Activated CD8-positive, alpha-beta memory T cell treated with anti-CD3 and anti-CD28 coated beads for 24 hours (primary cell): ENCODE measurements around the gene VKORC1.

Experiments used
- DNase-seq: peaks from one replicate; pipeline ENCODE4 v3.0.0-alpha.2; 2020

VKORC1 gene

DNA sequence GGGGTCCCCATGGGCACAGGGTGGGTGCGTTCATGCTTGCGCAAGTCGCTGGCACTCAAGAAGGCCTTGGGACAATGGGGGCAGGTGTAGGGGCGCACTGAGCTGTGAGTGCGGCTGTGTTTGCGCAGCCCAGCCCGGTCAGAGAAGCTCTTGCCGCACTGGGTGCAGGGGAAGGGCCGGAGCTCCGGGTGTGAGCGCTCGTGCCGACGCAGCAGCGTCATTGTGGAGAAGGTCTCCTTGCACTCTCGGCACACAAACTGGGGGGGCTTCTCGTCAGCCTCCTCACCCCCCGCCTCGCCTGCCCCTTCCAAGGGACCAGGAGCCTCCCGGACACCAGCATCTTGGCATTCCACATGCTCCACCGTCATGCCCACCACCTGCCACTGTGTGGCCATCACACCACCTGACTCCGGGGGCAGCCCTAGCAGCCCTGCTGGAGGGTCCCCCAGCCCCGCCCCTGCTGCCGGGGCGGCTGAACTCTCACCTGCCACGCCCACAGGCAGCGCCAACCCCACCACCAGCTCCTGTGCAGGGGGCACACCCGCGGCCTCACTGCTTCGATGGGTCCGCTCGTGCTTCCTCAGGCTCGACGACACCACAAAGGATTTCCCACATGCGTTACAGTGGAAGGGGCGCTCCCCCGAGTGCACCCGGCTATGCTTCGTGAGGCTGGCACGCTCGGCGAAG lies 33.3 kb downstream of the VKORC1 start:
- no peak for DNase-seq

DNA sequence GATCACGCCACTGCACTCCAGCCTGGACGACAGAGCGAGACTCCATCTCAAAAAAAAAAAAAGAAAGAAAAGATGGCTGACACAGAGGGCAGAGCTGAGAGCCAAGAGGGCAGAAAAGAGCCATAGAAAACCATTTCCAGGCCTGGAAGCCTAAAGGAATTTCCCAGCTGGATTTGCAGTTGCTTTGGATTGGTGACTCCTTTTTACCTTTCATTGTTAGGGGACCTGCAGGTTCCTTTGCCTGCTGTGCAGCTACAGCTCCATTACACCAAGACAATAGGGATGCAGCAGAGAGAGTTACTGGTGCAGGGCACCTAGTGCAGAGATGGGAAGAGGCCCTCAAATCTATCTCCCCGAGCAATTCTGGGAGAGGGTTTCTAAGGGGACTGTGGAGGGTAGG lies 39.0 kb downstream of the VKORC1 start:
- DNase-seq = no peak

DNA sequence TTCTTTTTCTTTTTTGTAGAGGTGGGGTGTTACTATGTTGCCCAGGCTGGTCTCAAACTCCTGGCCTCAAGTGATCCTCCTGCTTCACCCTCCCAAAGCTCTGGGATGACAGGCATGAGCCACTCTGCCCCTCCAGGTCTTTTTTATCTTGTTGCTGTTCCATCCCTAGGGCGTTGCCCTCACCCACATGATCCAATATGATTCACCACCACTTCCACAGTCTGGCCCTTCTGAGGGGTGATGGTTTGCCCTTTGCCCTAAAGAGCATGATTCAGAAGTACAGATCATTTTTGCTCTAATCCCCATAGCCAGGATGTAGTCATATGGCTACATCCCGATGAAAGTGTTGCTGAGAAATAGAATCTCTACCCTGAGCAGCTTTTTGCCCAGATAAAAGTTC lies 42.5 kb downstream of the VKORC1 start:
- DNase-seq = no peak

DNA sequence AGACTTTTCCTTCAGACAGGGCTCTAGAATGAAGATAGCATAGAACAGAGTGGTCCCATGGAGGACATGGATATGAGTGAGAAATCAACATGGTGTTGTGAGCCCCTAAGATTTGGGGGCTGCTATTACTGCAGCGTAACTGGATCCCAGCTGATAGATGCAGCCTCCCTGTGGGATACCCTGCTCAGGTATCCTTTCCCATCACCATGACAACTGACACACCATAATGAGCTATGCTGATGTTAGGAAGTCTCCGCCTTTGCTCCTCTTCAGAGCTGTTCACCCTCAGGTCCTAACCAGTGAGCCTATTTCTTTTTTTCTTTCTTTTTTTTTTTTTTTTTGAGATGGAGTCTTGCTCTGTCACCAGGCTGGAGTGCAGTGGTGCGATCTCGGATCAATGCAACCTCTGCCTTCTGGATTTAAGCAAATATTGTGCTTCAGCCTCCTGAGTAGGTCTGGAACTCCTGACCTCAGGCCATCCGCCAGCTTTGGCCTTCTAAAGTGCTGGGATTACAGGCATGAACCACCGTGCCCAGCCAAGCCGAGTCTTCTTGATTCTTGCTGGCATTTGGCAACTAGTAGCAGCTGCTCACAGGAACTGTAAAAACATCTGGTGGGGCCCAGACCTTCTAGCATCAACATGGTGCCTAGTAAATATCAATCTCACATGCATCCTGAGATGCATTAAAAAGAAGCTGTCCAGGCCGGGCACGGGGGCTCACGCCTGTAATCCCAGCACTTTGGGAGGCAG lies 44.1 kb downstream of the VKORC1 start:
- no peak for DNase-seq

DNA sequence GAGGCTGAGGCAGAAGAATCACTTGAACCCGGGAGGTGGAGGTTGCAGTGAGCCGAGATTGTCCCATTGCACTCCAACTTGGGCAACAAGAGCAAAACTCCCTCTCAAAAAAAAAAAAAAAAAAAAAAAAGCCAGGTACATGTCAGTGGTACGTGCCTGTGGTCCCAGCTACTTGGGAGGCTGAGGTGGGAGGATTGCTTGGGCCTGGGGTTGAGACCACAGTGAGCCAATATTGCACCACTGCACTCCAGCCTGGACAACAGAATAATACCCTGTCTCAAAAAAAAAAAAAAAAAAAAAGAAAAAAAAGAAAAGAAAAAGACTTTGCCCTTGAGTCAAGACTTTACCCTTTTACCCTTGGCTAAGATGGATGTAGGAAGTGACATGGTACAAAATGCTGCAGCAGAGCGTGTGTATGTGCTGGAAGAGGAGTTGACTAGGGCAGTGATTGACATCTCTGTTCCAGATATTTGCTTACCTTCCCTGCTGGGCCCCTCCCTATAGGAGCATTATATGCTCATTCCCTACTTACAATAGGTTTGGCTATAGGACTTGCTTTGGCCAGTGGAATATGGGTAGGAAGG lies 50.6 kb downstream of the VKORC1 start:
- DNase-seq = no peak

DNA sequence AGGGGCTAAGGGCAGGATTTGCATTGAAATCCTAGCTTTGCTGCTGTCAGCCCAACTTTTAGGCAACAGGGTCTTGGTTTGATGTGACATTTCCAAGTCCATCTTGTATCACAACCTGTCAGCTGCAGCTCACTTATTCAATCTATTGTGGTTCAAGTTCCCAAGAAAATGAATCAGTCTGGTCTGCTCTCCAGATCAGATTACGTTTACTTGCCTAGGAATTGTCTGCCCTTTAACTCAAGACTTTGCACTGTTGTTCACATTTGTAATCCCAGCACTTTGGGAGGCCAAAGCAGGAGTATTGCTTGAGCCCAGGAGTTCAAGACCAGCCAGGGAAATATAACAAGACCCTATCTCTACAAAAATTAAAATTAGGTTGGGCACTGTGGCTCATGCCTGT lies 51.2 kb downstream of the VKORC1 start:
- DNase-seq = no peak

DNA sequence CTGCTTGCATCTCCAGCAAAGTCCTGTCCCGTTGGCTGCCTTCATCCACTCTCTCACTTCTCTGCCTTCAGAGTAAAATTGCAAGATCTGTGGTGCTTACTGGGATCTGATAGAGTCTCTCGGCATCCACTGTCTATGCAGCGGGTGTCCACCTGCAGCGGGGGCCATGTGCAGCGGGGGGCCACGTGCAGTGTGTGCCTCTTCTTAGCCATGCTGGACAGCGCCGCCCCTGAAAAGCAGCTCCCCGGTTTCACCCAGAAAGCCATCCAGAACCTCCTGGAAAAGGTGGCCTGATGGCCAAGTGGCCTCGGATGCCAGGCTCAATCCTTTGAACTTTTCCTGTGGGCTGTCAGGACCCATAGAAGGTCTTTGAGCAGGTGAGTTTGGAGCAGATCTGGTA lies 51.7 kb downstream of the VKORC1 start:
- DNase-seq = no peak
